Heart left ventricle (tissue), 16 donors: ENCODE data around the gene EARS2. TPM values are rescaled to one million over a fixed set of nuclear protein-coding genes. Genes with fewer than 3 reads are reported as not detected.

ENCODE experiments used
- ATAC-seq, 4 donors: fragments of 200-7000 bp; cut with Tn5 transposase; one replicate each; pipeline ENCODE4 v1.9.1; 2020 to 2022; ENCODE audit warnings: moderate library complexity in 4 of 4, mild to moderate bottlenecking in 3 of 4, moderate number of reproducible peaks in 1 of 4
- DNase-seq, 5 donors: peaks; one replicate each; pipeline ENCODE4 v3.0.0-alpha.2; 2020
- H3K27ac ChIP-seq, 12 donors: fragments of 200-600 bp; sonication (generic) in 4 of 12; one replicate each; pipeline versions ENCODE4 v1.5.0 to v1.8.0; 2016 to 2022; ENCODE audit warnings: mild to moderate bottlenecking in 2 of 12
- H3K27me3 ChIP-seq, 9 donors: fragments of 200-600 bp; sonication (generic) in 2 of 9; one replicate each; pipeline versions ENCODE4 v1.5.1 to v1.8.0; 2016 to 2022; ENCODE audit warnings: mild to moderate bottlenecking in 3 of 9
- H3K36me3 ChIP-seq, 9 donors: fragments of 200-600 bp; sonication (generic) in 2 of 9; one replicate each; pipeline versions ENCODE4 v1.5.0 to v1.8.0; 2018 to 2022; ENCODE audit warnings: mild to moderate bottlenecking in 2 of 9
- H3K4me1 ChIP-seq, 12 donors: fragments of 200-600 bp; sonication (generic) in 4 of 12; one replicate each; pipeline versions ENCODE4 v1.5.0 to v1.8.0; 2016 to 2022; ENCODE audit warnings: mild to moderate bottlenecking in 3 of 12
- H3K4me3 ChIP-seq, 12 donors: fragments of 200-600 bp; sonication (generic) in 4 of 12; one replicate each; pipeline versions ENCODE4 v1.5.0 to v1.8.0; 2017 to 2022; ENCODE audit warnings: mild to moderate bottlenecking in 9 of 12, moderate library complexity in 4 of 12
- H3K9me3 ChIP-seq, 12 donors: fragments of 200-600 bp; sonication (generic) in 4 of 12; one replicate each; pipeline versions ENCODE4 v1.5.0 to v1.8.0; 2016 to 2022; ENCODE audit warnings: mild to moderate bottlenecking in 1 of 12
- POLR2A ChIP-seq, 2 donors: fragments of 450-650 bp; IDR thresholded peaks; one replicate each; pipeline ENCODE4 v1.6.1; 2017; ENCODE audit warnings: antibody characterized with exemption in 2 of 2, mild to moderate bottlenecking in 2 of 2, moderate library complexity in 2 of 2
- WGBS, 4 donors: extraction: QIAGEN DNeasy Blood & Tissue Kit in 2 of 4; methylation state at CpG; one replicate each; pipeline versions ENCODE4 v1.1.5 to v1.1.7; 2013 to 2018; 5-methylcytosine and 5-hydroxymethylcytosine counted together
- intact Hi-C, 10 donors: fragments of 100-400 bp; cut with DNase I; formaldehyde crosslinking; loops; one replicate each; pipeline versions ENCODE4 v1.11.1 to v1.14.2; 2022
- polyA plus RNA-seq, 2 donors: library from polyadenylated mRNA; stranded (reverse); fragments of 200-250 nt; gene quantifications; one replicate each; pipeline ENCODE4 v1.2.3, GENCODE V29; 2013
- total RNA-seq, 9 donors: library from RNA; depleted of rRNA in 2 of 9; stranded (reverse); fragments of >200 nt in 2 of 9; fragmentation: NEBNext Ultra II Directional in 3 of 9; extraction: Animal tissue kit (Norgen Biotek cat#: 25700) in 3 of 9; gene quantifications; one replicate each; pipeline versions ENCODE4 v1.1.0 to v1.2.4, GENCODE V29; 2016 to 2023
- TF ChIP-seq, protein P1 (sequence below), 12 donors: fragments of 200-600 bp; sonication (generic) in 4 of 12; IDR thresholded peaks; one replicate each; pipeline versions ENCODE4 v1.5.0 to v1.8.0; 2018 to 2022; ENCODE audit warnings: antibody characterized with exemption in 12 of 12, mild to moderate bottlenecking in 5 of 12
- donor health status: ischemic (EF 13 %, LVEDD 7.1; RV severe dilation, severe dysfunction).
- donor health status: healthy with polysubstance abuse.
- donor health status: DM: no; HTN: yes; CAD: no.
- donor health status: DM: no; HTN: no; CAD: no.
- donor health status: ischemic (EF 25% LVEDD 6.9; RV normal size, moderate dysfunction).
- donor health status: ischemic (EF 25% LVEDD 5.7; RV mildly dilated, moderate dysfunction).
- donor health status: healthy.
- donor health status: DM: yes; HTN: yes; CAD: no.
- donor health status: ischemic (EF 35%, LVEDD 5.7; RV mildly dilated, moderate dysfunction).
- donor health status: nonischemic (EF 11% LVEDD 7.7; RV severe dilation, severe dysfunction).
- donor health status: DM: yes; HTN: yes; CAD: no.
- donor health status: PGD.
- donor health status: ischemic (EF 29% LVEDD 5.4; RV normal size, mild dysfunction).
- donor health status: nonischemic (EF 23%, LVEDD 6.1; RV moderate dilation, normal function).

The EARS2 gene
- total and polyA plus RNA-seq, 11 donors: 12.2 to 37.0 (median 21.5) TPM

DNA sequence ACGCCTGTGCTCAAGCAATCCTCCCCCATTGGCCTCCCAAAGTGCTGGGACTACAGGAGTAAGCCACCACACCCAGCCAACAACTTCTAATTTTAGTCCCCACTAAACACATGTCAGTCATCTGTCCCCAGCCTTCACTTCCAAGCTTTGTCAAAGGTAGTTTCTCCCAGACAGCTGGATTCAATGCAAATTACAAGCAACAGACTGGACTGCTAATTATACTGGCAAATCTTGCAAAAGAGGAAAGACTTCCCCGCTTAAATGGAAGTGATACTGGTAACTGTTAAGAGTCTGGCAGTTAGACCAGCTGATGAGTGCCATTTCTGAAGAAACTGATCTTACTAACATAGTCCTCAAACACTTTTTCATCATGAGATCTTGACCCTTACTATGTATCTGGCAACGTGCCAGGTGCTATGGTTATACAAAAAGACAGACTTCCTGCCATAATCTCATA is 38.7 kb downstream of the EARS2 start:
- no peak for ATAC-seq

DNA sequence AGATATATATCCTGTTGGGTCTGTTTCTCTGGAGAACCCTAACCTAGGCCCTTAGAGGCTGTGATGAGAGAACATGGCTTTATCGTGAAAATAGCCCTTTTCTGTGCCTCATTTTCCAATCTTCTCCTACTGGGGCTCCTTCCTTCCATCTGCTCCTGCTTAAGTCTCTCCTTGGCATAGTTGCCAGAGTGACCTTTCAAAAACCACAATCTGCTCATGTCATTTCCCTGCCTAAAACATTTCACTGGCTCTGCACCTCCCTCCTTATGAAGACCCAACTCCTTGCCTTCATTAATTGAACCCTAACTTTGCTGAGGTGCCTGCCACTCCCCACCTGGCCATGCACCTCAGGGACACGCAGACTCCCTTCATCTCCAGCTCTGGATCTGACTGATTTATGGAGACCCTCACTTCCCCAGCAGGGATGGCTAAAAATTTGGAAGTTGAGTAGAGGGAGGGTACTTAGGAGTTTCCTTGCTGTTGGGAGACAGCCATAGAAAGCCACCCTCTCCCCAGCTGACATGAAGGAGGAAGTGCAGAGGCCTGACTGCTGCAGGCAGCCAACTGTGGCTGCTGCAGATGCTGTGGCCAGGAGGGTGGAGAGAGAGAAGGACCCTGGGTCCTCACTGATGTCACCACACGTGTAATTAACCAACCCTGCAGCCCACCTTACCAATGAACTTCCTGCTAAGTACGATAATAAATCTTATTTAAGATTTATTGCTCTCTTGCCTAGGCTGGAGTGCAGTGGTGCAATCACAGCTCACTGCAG is 40.6 kb downstream of the EARS2 start:
- H3K4me1 ChIP-seq: peaks cover 0 to 44% (median 0%) of the 10 kb centered on the region in 12 donors
- peaks cover 0 to 33% (median 13%) of the 10 kb centered on the region in 9 donors for H3K36me3 ChIP-seq
- ATAC-seq (peak in 1 of 4 donors; percentile 46), DNase-seq (no peak)
- 83 to 90% (median 86%) methylated on average over 4 of the region's 4 CpGs for WGBS, 4 donors
- no peak overlapping the region for H3K4me3 ChIP-seq
- H3K27ac ChIP-seq: no peak overlapping the region
- H3K27me3 ChIP-seq: no peaks in the 10 kb centered on the region
- no peak for TF ChIP-seq POLR2A (IDR thresholded peaks at IDR 0.05)
- TF ChIP-seq, protein P1, sequence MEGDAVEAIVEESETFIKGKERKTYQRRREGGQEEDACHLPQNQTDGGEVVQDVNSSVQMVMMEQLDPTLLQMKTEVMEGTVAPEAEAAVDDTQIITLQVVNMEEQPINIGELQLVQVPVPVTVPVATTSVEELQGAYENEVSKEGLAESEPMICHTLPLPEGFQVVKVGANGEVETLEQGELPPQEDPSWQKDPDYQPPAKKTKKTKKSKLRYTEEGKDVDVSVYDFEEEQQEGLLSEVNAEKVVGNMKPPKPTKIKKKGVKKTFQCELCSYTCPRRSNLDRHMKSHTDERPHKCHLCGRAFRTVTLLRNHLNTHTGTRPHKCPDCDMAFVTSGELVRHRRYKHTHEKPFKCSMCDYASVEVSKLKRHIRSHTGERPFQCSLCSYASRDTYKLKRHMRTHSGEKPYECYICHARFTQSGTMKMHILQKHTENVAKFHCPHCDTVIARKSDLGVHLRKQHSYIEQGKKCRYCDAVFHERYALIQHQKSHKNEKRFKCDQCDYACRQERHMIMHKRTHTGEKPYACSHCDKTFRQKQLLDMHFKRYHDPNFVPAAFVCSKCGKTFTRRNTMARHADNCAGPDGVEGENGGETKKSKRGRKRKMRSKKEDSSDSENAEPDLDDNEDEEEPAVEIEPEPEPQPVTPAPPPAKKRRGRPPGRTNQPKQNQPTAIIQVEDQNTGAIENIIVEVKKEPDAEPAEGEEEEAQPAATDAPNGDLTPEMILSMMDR (IDR thresholded peaks at IDR 0.05): no peak
- no peaks in the 10 kb centered on the region for H3K9me3 ChIP-seq
- intact Hi-C loops: loop anchor here in 1 of 10 donors (10.0 kb wide), 1 partner anchor 62 kb away; the partner anchor contains the start of gene COG7

More for the DNA sequence above, 38.7 kb downstream of the EARS2 start:
- H3K27ac ChIP-seq: peak overlapping the region in 1 of 12 donors; percentile 69
- peaks cover 0 to 52% (median 23%) of the 10 kb centered on the region in 9 donors for H3K36me3 ChIP-seq
- no peak for DNase-seq
- no peak overlapping the region for H3K4me3 ChIP-seq
- WGBS, 4 donors: 64 to 81% (median 74%) methylated on average over 3 of the region's 3 CpGs
- no peak for TF ChIP-seq POLR2A (IDR thresholded peaks at IDR 0.05)
- TF ChIP-seq, protein P1 (IDR thresholded peaks at IDR 0.05): no peak
- H3K9me3 ChIP-seq: no peaks in the 10 kb centered on the region
- intact Hi-C loops: loop anchor here in 1 of 10 donors (10.0 kb wide), 1 partner anchor 64 kb away; the partner anchor contains the start of gene COG7
- peaks cover 0 to 52% (median 0%) of the 10 kb centered on the region in 12 donors for H3K4me1 ChIP-seq
- H3K27me3 ChIP-seq: no peaks in the 10 kb centered on the region

DNA sequence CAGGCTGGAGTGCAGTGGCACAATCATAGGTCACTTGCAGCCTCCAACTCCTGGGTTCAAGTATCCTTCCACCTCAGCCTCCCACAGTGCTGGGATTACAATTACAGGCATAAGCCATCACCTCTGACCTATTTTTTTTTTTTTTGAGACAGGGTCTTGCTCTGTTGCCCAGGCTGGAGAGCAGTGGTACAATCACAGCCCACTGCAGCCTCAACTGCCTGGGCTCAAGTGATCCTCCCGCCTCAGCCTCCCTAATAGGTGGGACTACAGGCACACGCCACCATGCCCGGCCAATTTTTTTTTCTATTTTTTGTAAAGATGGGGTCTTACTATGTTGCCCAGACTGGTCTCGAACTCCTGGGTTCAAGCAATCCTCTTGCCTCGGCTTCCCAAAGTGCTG is 41.3 kb downstream of the EARS2 start:
- Histone ChIP-seq H3K27me3 (no peaks in the 10 kb centered on the region), H3K27ac (no peak overlapping the region), H3K4me1 (peaks cover 0 to 39% (median 0%) of the 10 kb centered on the region in 12 donors), H3K4me3 (no peak overlapping the region), H3K36me3 (peaks cover 0 to 28% (median 9%) of the 10 kb centered on the region in 9 donors), H3K9me3 (no peaks in the 10 kb centered on the region)
- DNase-seq (no peak), ATAC-seq (no peak)
- WGBS, 4 donors: 97 to 99% (median 98%) methylated on average over 5 of the region's 5 CpGs
- TF ChIP-seq, protein P1 (IDR thresholded peaks at IDR 0.05): no peak
- TF ChIP-seq POLR2A (IDR thresholded peaks at IDR 0.05): no peak
- intact Hi-C loops: loop anchor here in 1 of 10 donors (10.0 kb wide), 1 partner anchor 61 kb away; the partner anchor contains the start of gene COG7
